GM23338 (cell line): ENCODE results near the gene IPO5. TPM values are rescaled to one million over a fixed set of nuclear protein-coding genes. Genes with fewer than 3 reads are reported as not detected.

Source experiments
- ATAC-seq: fragments of 200-7000 bp; cut with Tn5 transposase; 3 replicates; pipeline ENCODE4 v1.9.1; 2020
- DNase-seq: peaks from one replicate; pipeline ENCODE4 v3.0.0-alpha.2; 2015; ENCODE audit warnings: low spot score
- H2AFZ ChIP-seq: fragments of 200-600 bp; sonication (generic); 2 replicates; pipeline ENCODE4 v1.8.0; 2016; ENCODE audit warnings: antibody characterized with exemption, mild to moderate bottlenecking, moderate library complexity
- H3F3A ChIP-seq: fragments of 200-600 bp; sonication (generic); replicated peaks from 2 replicates; pipeline ENCODE4 v1.8.0; 2017; ENCODE audit warnings: antibody characterized with exemption, mixed run types, low read depth
- H3K27ac ChIP-seq: fragments of 200-600 bp; sonication (generic); 2 replicates; pipeline ENCODE4 v1.6.1; 2016; ENCODE audit warnings: low read depth
- H3K27me3 ChIP-seq: fragments of 200-600 bp; sonication (generic); 2 replicates; pipeline ENCODE4 v1.8.0; 2016; ENCODE audit warnings: mild to moderate bottlenecking, mixed run types, moderate library complexity; ENCODE audit not compliant: insufficient read depth
- H3K36me3 ChIP-seq: fragments of 200-600 bp; sonication (generic); 2 replicates; pipeline ENCODE4 v1.8.0; 2016; ENCODE audit warnings: mild to moderate bottlenecking; ENCODE audit not compliant: insufficient read depth
- H3K4me1 ChIP-seq: fragments of 200-600 bp; sonication (generic); 2 replicates; pipeline ENCODE4 v1.8.0; 2016; ENCODE audit warnings: mild to moderate bottlenecking, moderate library complexity; ENCODE audit not compliant: insufficient read depth
- H3K4me2 ChIP-seq: fragments of 200-600 bp; sonication (generic); 2 replicates; pipeline ENCODE4 v1.7.1; 2017; ENCODE audit warnings: mixed run types
- H3K4me3 ChIP-seq: fragments of 200-600 bp; sonication (generic); 2 replicates; pipeline ENCODE4 v1.6.1; 2016; ENCODE audit warnings: mixed run types
- H3K79me2 ChIP-seq: fragments of 200-600 bp; sonication (generic); replicated peaks from 2 replicates; pipeline ENCODE4 v1.8.0; 2017; ENCODE audit warnings: mild to moderate bottlenecking; ENCODE audit not compliant: insufficient read depth
- H3K9me2 ChIP-seq: fragments of 200-600 bp; sonication (generic); 2 replicates; pipeline ENCODE4 v1.8.0; 2017; ENCODE audit not compliant: insufficient read depth
- H4K20me1 ChIP-seq: fragments of 200-600 bp; sonication (generic); replicated peaks from 2 replicates; pipeline ENCODE4 v1.8.0; 2017; ENCODE audit warnings: mild to moderate bottlenecking; ENCODE audit not compliant: insufficient read depth
- H3K27ac Mint-ChIP-seq: 2 replicates; pipeline ENCODE4 v1.8.0; 2020; ENCODE audit warnings: inconsistent platforms, mild to moderate bottlenecking, moderate library complexity, mixed read lengths
- H3K27me3 Mint-ChIP-seq: 3 replicates; pipeline ENCODE4 v1.8.0; 2022; ENCODE audit warnings: low read depth, mild to moderate bottlenecking, moderate library complexity, mixed read lengths, inconsistent platforms; ENCODE audit not compliant: insufficient read depth, poor library complexity
- H3K36me3 Mint-ChIP-seq: 3 replicates; pipeline ENCODE4 v1.8.0; 2021; ENCODE audit warnings: low read depth, mild to moderate bottlenecking, inconsistent platforms, moderate library complexity, mixed read lengths
- H3K4me1 Mint-ChIP-seq: 3 replicates; pipeline ENCODE4 v1.8.0; 2020; ENCODE audit warnings: mild to moderate bottlenecking, inconsistent platforms, mixed read lengths
- H3K4me3 Mint-ChIP-seq: 3 replicates; pipeline ENCODE4 v1.8.0; 2021; ENCODE audit warnings: moderate library complexity, mild to moderate bottlenecking, inconsistent platforms, mixed read lengths
- H3K9me3 Mint-ChIP-seq: 3 replicates; pipeline ENCODE4 v1.8.0; 2020; ENCODE audit warnings: moderate library complexity, mild to moderate bottlenecking, inconsistent platforms, mixed read lengths
- CREB1 ChIP-seq: fragments of 250-450 bp; sonication (Bioruptor Pico); IDR thresholded peaks from 2 replicates; pipeline ENCODE4 v1.5.0; 2020; ENCODE audit warnings: low read depth, mild to moderate bottlenecking, moderate library complexity
- EZH2 ChIP-seq: fragments of 200-600 bp; sonication (generic); IDR thresholded peaks from one replicate; pipeline ENCODE4 v1.8.0; 2017; ENCODE audit warnings: antibody characterized with exemption, mild to moderate bottlenecking, low read depth; ENCODE audit not compliant: unreplicated experiment
- EZH2phosphoT487 ChIP-seq: fragments of 200-600 bp; sonication (generic); IDR thresholded peaks from one replicate; pipeline ENCODE4 v1.8.1; 2018; ENCODE audit warnings: antibody characterized with exemption; ENCODE audit not compliant: unreplicated experiment
- JUNB ChIP-seq: IDR thresholded peaks from one replicate; pipeline ENCODE4 v1.6.1; 2016; ENCODE audit warnings: antibody characterized with exemption; ENCODE audit not compliant: unreplicated experiment
- NANOG ChIP-seq: IDR thresholded peaks from 2 replicates; pipeline ENCODE4 v1.6.1; 2016; ENCODE audit warnings: antibody characterized with exemption, borderline replicate concordance
- POLR2AphosphoS5 ChIP-seq: IDR thresholded peaks from 2 replicates; pipeline ENCODE4 v1.6.1; 2016; ENCODE audit warnings: antibody characterized with exemption, low read depth
- STAT1 ChIP-seq: IDR thresholded peaks from one replicate; pipeline ENCODE4 v1.6.1; 2016; ENCODE audit warnings: antibody characterized with exemption; ENCODE audit not compliant: unreplicated experiment
- ZNF114 ChIP-seq: fragments of 250-450 bp; sonication (Bioruptor Pico); IDR thresholded peaks from 2 replicates; pipeline ENCODE4 v1.5.0; 2020; ENCODE audit warnings: mild to moderate bottlenecking, moderate library complexity
- ZNF331 ChIP-seq: fragments of 250-450 bp; sonication (Bioruptor Pico); IDR thresholded peaks from 2 replicates; pipeline ENCODE4 v1.5.0; 2020; ENCODE audit warnings: low read depth, mild to moderate bottlenecking, moderate library complexity
- polyA plus RNA-seq: library from polyadenylated mRNA; unstranded; fragments of >200 nt; fragmentation: Nextera tagmentation; extraction: Ambion mirVana; gene quantifications from 2 replicates; pipeline ENCODE4 v1.2.1, GENCODE V29; 2016
- total RNA-seq: library from RNA; depleted of rRNA; stranded (reverse); fragments of >200 nt; shearing (Covaris generic); gene quantifications from 2 replicates; pipeline ENCODE4 v1.2.3, GENCODE V29; 2014
- TF ChIP-seq, protein P1 (sequence below): IDR thresholded peaks from one replicate; pipeline ENCODE4 v1.6.1; 2018; ENCODE audit warnings: antibody characterized with exemption; ENCODE audit not compliant: unreplicated experiment
- TF ChIP-seq, protein P2 (sequence below): IDR thresholded peaks from 2 replicates; pipeline ENCODE4 v1.6.1; 2016; ENCODE audit warnings: antibody characterized with exemption
- TF ChIP-seq, protein P3 (sequence below), 2 experiments: fragments of 200-600 bp in 1 of 2; sonication (generic) in 1 of 2; conservative IDR thresholded peaks; 2 replicates each; pipeline versions ENCODE4 v1.5.1 to v1.6.1; 2016 to 2017; ENCODE audit warnings: antibody characterized with exemption in 2 of 2, low read depth in 2 of 2, mild to moderate bottlenecking in 2 of 2, moderate library complexity in 1 of 2
- TF ChIP-seq, protein P4 (sequence below): fragments of 250-450 bp; sonication (Bioruptor Pico); IDR thresholded peaks from 2 replicates; pipeline ENCODE4 v1.5.0; 2020; ENCODE audit warnings: mild to moderate bottlenecking, moderate library complexity

Gene IPO5
- total and polyA plus RNA-seq, 2 experiments from 2014 or later: 124 to 353 TPM

DNA sequence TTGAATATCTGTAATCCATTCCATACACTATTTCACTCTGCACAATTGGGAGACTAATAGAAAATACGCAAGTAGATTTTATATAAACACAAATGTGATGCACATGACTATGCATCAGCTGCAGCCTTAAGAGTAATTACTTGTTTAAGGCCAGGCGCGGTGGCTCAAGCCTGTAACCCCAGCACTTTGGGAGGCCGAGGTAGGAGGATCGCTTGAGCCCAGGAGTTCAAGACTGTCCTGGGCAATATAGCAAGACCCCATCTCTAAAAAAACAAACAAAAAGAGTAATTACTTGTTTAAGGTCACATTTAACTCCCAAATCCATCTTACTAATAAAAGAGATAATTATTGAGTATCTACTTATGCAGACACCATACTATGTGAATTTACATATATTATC, 18.0 kb downstream of the IPO5 start:
- Histone ChIP-seq H3K27me3 (no peaks in the 10 kb centered on the region), H3K4me2 (no peak overlapping the region), H4K20me1 (no peaks in the 10 kb centered on the region), H3K9me2 (no peaks in the 10 kb centered on the region; the same call in 1 of the 2 replicates), H3K36me3 (no peaks in the 10 kb centered on the region), H3K4me1 (no peaks in the 10 kb centered on the region), H3K27ac (no peak overlapping the region), H3K4me3 (no peak overlapping the region), H3K79me2 (no peaks in the 10 kb centered on the region), H3F3A (0 out of 2 replicates have a peak, but pooled peaks cover 3% of the 10 kb centered on the region), H2AFZ (no peak overlapping the region)
- H3K4me3 Mint-ChIP-seq: no peak overlapping the region
- no peaks in the 10 kb centered on the region for H3K36me3 Mint-ChIP-seq
- TF ChIP-seq, protein P1, sequence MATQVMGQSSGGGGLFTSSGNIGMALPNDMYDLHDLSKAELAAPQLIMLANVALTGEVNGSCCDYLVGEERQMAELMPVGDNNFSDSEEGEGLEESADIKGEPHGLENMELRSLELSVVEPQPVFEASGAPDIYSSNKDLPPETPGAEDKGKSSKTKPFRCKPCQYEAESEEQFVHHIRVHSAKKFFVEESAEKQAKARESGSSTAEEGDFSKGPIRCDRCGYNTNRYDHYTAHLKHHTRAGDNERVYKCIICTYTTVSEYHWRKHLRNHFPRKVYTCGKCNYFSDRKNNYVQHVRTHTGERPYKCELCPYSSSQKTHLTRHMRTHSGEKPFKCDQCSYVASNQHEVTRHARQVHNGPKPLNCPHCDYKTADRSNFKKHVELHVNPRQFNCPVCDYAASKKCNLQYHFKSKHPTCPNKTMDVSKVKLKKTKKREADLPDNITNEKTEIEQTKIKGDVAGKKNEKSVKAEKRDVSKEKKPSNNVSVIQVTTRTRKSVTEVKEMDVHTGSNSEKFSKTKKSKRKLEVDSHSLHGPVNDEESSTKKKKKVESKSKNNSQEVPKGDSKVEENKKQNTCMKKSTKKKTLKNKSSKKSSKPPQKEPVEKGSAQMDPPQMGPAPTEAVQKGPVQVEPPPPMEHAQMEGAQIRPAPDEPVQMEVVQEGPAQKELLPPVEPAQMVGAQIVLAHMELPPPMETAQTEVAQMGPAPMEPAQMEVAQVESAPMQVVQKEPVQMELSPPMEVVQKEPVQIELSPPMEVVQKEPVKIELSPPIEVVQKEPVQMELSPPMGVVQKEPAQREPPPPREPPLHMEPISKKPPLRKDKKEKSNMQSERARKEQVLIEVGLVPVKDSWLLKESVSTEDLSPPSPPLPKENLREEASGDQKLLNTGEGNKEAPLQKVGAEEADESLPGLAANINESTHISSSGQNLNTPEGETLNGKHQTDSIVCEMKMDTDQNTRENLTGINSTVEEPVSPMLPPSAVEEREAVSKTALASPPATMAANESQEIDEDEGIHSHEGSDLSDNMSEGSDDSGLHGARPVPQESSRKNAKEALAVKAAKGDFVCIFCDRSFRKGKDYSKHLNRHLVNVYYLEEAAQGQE: no peak
- TF ChIP-seq, protein P2, sequence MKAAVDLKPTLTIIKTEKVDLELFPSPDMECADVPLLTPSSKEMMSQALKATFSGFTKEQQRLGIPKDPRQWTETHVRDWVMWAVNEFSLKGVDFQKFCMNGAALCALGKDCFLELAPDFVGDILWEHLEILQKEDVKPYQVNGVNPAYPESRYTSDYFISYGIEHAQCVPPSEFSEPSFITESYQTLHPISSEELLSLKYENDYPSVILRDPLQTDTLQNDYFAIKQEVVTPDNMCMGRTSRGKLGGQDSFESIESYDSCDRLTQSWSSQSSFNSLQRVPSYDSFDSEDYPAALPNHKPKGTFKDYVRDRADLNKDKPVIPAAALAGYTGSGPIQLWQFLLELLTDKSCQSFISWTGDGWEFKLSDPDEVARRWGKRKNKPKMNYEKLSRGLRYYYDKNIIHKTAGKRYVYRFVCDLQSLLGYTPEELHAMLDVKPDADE: no peak
- TF ChIP-seq POLR2AphosphoS5 (no peak), EZH2 (no peak), JUNB (no peak), NANOG (no peak), ZNF114 (CRISPR knock-in tag) (no peak), ZNF331 (CRISPR knock-in tag) (no peak), STAT1 (no peak), EZH2phosphoT487 (no peak), CREB1 (CRISPR knock-in tag) (no peak)
- TF ChIP-seq, protein P3, sequence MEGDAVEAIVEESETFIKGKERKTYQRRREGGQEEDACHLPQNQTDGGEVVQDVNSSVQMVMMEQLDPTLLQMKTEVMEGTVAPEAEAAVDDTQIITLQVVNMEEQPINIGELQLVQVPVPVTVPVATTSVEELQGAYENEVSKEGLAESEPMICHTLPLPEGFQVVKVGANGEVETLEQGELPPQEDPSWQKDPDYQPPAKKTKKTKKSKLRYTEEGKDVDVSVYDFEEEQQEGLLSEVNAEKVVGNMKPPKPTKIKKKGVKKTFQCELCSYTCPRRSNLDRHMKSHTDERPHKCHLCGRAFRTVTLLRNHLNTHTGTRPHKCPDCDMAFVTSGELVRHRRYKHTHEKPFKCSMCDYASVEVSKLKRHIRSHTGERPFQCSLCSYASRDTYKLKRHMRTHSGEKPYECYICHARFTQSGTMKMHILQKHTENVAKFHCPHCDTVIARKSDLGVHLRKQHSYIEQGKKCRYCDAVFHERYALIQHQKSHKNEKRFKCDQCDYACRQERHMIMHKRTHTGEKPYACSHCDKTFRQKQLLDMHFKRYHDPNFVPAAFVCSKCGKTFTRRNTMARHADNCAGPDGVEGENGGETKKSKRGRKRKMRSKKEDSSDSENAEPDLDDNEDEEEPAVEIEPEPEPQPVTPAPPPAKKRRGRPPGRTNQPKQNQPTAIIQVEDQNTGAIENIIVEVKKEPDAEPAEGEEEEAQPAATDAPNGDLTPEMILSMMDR (conservative IDR thresholded peaks at IDR 0.05; ENCODE audit: low read depth in 2 of 2): no peak
- TF ChIP-seq, protein P4, sequence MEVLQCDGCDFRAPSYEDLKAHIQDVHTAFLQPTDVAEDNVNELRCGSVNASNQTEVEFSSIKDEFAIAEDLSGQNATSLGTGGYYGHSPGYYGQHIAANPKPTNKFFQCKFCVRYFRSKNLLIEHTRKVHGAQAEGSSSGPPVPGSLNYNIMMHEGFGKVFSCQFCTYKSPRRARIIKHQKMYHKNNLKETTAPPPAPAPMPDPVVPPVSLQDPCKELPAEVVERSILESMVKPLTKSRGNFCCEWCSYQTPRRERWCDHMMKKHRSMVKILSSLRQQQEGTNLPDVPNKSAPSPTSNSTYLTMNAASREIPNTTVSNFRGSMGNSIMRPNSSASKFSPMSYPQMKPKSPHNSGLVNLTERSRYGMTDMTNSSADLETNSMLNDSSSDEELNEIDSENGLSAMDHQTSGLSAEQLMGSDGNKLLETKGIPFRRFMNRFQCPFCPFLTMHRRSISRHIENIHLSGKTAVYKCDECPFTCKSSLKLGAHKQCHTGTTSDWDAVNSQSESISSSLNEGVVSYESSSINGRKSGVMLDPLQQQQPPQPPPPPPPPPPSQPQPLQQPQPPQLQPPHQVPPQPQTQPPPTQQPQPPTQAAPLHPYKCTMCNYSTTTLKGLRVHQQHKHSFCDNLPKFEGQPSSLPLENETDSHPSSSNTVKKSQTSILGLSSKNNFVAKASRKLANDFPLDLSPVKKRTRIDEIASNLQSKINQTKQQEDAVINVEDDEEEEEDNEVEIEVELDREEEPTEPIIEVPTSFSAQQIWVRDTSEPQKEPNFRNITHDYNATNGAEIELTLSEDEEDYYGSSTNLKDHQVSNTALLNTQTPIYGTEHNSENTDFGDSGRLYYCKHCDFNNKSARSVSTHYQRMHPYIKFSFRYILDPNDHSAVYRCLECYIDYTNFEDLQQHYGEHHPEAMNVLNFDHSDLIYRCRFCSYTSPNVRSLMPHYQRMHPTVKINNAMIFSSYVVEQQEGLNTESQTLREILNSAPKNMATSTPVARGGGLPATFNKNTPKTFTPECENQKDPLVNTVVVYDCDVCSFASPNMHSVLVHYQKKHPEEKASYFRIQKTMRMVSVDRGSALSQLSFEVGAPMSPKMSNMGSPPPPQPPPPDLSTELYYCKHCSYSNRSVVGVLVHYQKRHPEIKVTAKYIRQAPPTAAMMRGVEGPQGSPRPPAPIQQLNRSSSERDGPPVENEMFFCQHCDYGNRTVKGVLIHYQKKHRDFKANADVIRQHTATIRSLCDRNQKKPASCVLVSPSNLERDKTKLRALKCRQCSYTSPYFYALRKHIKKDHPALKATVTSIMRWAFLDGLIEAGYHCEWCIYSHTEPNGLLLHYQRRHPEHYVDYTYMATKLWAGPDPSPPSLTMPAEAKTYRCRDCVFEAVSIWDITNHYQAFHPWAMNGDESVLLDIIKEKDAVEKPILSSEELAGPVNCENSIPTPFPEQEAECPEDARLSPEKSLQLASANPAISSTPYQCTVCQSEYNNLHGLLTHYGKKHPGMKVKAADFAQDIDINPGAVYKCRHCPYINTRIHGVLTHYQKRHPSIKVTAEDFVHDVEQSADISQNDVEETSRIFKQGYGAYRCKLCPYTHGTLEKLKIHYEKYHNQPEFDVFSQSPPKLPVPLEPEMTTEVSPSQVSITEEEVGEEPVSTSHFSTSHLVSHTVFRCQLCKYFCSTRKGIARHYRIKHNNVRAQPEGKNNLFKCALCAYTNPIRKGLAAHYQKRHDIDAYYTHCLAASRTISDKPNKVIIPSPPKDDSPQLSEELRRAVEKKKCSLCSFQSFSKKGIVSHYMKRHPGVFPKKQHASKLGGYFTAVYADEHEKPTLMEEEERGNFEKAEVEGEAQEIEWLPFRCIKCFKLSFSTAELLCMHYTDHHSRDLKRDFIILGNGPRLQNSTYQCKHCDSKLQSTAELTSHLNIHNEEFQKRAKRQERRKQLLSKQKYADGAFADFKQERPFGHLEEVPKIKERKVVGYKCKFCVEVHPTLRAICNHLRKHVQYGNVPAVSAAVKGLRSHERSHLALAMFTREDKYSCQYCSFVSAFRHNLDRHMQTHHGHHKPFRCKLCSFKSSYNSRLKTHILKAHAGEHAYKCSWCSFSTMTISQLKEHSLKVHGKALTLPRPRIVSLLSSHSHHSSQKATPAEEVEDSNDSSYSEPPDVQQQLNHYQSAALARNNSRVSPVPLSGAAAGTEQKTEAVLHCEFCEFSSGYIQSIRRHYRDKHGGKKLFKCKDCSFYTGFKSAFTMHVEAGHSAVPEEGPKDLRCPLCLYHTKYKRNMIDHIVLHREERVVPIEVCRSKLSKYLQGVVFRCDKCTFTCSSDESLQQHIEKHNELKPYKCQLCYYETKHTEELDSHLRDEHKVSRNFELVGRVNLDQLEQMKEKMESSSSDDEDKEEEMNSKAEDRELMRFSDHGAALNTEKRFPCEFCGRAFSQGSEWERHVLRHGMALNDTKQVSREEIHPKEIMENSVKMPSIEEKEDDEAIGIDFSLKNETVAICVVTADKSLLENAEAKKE (CRISPR knock-in tag): no peak
- peaks cover 6% of the 10 kb centered on the region for H3K4me1 Mint-ChIP-seq
- H3K27me3 Mint-ChIP-seq: no peaks in the 10 kb centered on the region
- ATAC-seq (no peak), DNase-seq (no peak)
- H3K9me3 Mint-ChIP-seq: no peaks in the 10 kb centered on the region
- no peak overlapping the region for H3K27ac Mint-ChIP-seq
